K562 (cell line): Measurements from ENCODE around the gene P2RX1. TPM values are rescaled to one million over a fixed set of nuclear protein-coding genes. Genes with fewer than 3 reads are reported as not detected.
"Not testable (repeated sequence)": the region's sequence is repeated elsewhere in the genome, so short reads cannot be mapped to it uniquely, and the experiment has no call there.

Source experiments
- ATAC-seq: fragments of 200-7000 bp; cut with Tn5 transposase; 3 replicates; pipeline ENCODE4 v1.9.1; 2020; ENCODE audit warnings: moderate library complexity
- BruUV-seq: library from RNA; stranded (reverse); fragments of 400-500 nt; replicated peaks from 2 replicates; lab custom pipeline; 2021; lab: Mats Ljungman, UMichigan
- CTCF ChIA-PET: fragments of 300-600 bp; formaldehyde crosslinking; extraction: SDS; loops from one replicate; lab custom pipeline; 2021; ENCODE audit warnings: low intra/inter-chr PET ratio; lab: Yijun Ruan, JAX
- POLR2A ChIA-PET: fragments of 300-600, 350-650 bp; sonication (Branson Sonifier 250); formaldehyde crosslinking; extraction: SDS; loops from one replicate; lab custom pipeline; 2021; ENCODE audit warnings: antibody characterized with exemption, inconsistent platforms; lab: Yijun Ruan, JAX
- DNase-seq, 4 experiments: peaks; one replicate each; pipeline versions ENCODE4 v3.0.0 to v3.0.0-alpha.2; 2011 to 2018; ENCODE audit warnings: low spot score in 3 of 4, mixed read lengths in 3 of 4; ENCODE audit errors: extremely low read depth in 1 of 4
- FAIRE-seq: peaks from 2 replicates; lab custom pipeline; 2011; peaks lifted over from hg19 to GRCh38; lab: Jason Lieb, UNC
- H2AFZ ChIP-seq: 2 replicates; pipeline ENCODE4 v1.6.0; 2011; ENCODE audit warnings: low read depth, low read length, control low read depth, inconsistent platforms
- H3K27ac ChIP-seq: fragments of 200-600 bp; 3 replicates; pipeline ENCODE4 v1.8.0; 2011; ENCODE audit warnings: low read depth, mild to moderate bottlenecking, control low read depth, inconsistent platforms, low read length, moderate library complexity, mixed read lengths; ENCODE audit errors: extremely low read depth
- H3K27me3 ChIP-seq, 2 experiments: fragments of 300-600 bp in 1 of 2; 2 replicates in 1 of 2; 3 replicates in 1 of 2; pipeline versions ENCODE4 v1.6.0 to v1.8.0; 2011; ENCODE audit warnings: inconsistent platforms in 2 of 2, low read length in 2 of 2, mild to moderate bottlenecking in 1 of 2, mixed read lengths in 1 of 2, moderate library complexity in 1 of 2; ENCODE audit not compliant: control insufficient read depth in 2 of 2, insufficient read depth in 2 of 2
- H3K36me3 ChIP-seq: fragments of 300-600 bp; 3 replicates; pipeline ENCODE4 v1.8.0; 2011; ENCODE audit warnings: mild to moderate bottlenecking, low read length, inconsistent platforms; ENCODE audit not compliant: control insufficient read depth, insufficient read depth
- H3K4me1 ChIP-seq, 2 experiments: fragments of 200-600 bp in 1 of 2; replicated peaks in 1 of 2; 2 replicates in 1 of 2; 3 replicates in 1 of 2; pipeline versions ENCODE4 v1.5.1 to v1.8.0; 2011; ENCODE audit warnings: inconsistent platforms in 2 of 2, low read length in 2 of 2, mild to moderate bottlenecking in 1 of 2, mixed read lengths in 1 of 2, moderate library complexity in 1 of 2; ENCODE audit not compliant: control insufficient read depth in 2 of 2, insufficient read depth in 2 of 2
- H3K4me2 ChIP-seq: 2 replicates; pipeline ENCODE4 v1.6.1; 2011; ENCODE audit warnings: low read length, control low read depth, inconsistent platforms, mixed read lengths; ENCODE audit not compliant: insufficient read depth
- H3K4me3 ChIP-seq: fragments of 200-600 bp; sonication (generic), shearing (Covaris generic); 2 replicates; pipeline ENCODE4 v1.5.1; 2016; ENCODE audit warnings: control low read depth, inconsistent platforms
- H3K79me2 ChIP-seq: fragments of 200-600 bp; 3 replicates; pipeline ENCODE4 v1.8.0; 2011; ENCODE audit warnings: low read length, inconsistent platforms; ENCODE audit not compliant: control insufficient read depth, insufficient read depth
- H3K9ac ChIP-seq, 2 experiments: 2 replicates each; pipeline versions ENCODE4 v1.6.0 to v1.6.1; 2011; ENCODE audit warnings: low read depth in 2 of 2, low read length in 2 of 2, control low read depth in 1 of 2, inconsistent platforms in 1 of 2, mild to moderate bottlenecking in 1 of 2, mixed read lengths in 1 of 2; ENCODE audit not compliant: insufficient read depth in 1 of 2
- H3K9me1 ChIP-seq: one replicate; pipeline ENCODE4 v1.6.0; 2011; ENCODE audit warnings: inconsistent platforms, mild to moderate bottlenecking, low read length, moderate library complexity; ENCODE audit not compliant: control insufficient read depth, insufficient read depth
- H3K9me3 ChIP-seq: replicated peaks from 2 replicates; pipeline ENCODE4 v1.5.1; 2011; ENCODE audit warnings: low read depth, low read length, inconsistent platforms; ENCODE audit not compliant: control insufficient read depth, insufficient read depth
- H4K20me1 ChIP-seq: replicated peaks from 2 replicates; pipeline ENCODE4 v1.6.1; 2011; ENCODE audit warnings: low read length, inconsistent platforms, mixed read lengths; ENCODE audit not compliant: control insufficient read depth, insufficient read depth
- HDAC1 ChIP-seq, 2 experiments: fragments of 450-650 bp; IDR thresholded peaks; 2 replicates each; pipeline ENCODE4 v1.6.1; 2016 to 2017; ENCODE audit warnings: inconsistent platforms in 1 of 2, mild to moderate bottlenecking in 1 of 2, moderate library complexity in 1 of 2
- POLR2G ChIP-seq: fragments of 200-400 bp; formaldehyde crosslinking; IDR thresholded peaks from 2 replicates; pipeline ENCODE4 v1.6.1; 2017; ENCODE audit warnings: low read depth, mild to moderate bottlenecking, antibody characterized with exemption, low read length, moderate library complexity
- RBFOX2 ChIP-seq: fragments of 200-400 bp; formaldehyde crosslinking; IDR thresholded peaks from 2 replicates; pipeline ENCODE4 v1.6.1; 2017; ENCODE audit warnings: low read depth, mild to moderate bottlenecking, low read length, moderate library complexity
- RBM22 ChIP-seq: fragments of 200-400 bp; formaldehyde crosslinking; IDR thresholded peaks from 2 replicates; pipeline ENCODE4 v1.6.1; 2018; ENCODE audit warnings: low read length, low read depth; ENCODE audit not compliant: poor library complexity, severe bottlenecking
- TEAD1 ChIP-seq, 2 experiments: fragments of 450-650 bp in 1 of 2; sonication (generic) in 1 of 2; formaldehyde crosslinking; IDR thresholded peaks; 2 replicates each; pipeline versions ENCODE4 v1.4.0 to v1.8.0; 2020 to 2022; ENCODE audit warnings: mild to moderate bottlenecking in 2 of 2, missing genetic modification reagents in 1 of 2
- ZBTB33 ChIP-seq: sonication (generic); formaldehyde crosslinking; IDR thresholded peaks from 2 replicates; pipeline ENCODE4 v1.8.1; 2023; ENCODE audit warnings: mild to moderate bottlenecking, missing genetic modification reagents
- ZNF239 ChIP-seq: fragments of 250-450 bp; sonication (Bioruptor Pico); IDR thresholded peaks from 2 replicates; pipeline ENCODE4 v1.4.0; 2020; ENCODE audit warnings: mild to moderate bottlenecking
- WGBS: fragments of 100-300 bp; shearing (Covaris generic); methylation state at CpG from one replicate; pipeline ENCODE4 v1.1.6; 2016; ENCODE audit warnings: low coverage, mixed read lengths; ENCODE audit not compliant: insufficient coverage; ENCODE audit errors: missing lambda C conversion rate; 5-methylcytosine and 5-hydroxymethylcytosine counted together
- in situ Hi-C: fragments of 300-500 bp; cut with MboI; formaldehyde crosslinking; loops from 4 replicates; pipeline ENCODE4 v1.15.0; 2018; ENCODE audit warnings: inconsistent platforms, mixed read lengths
- intact Hi-C: fragments of 100-400 bp; cut with micrococcal nuclease; formaldehyde crosslinking; loops from 2 replicates; pipeline ENCODE4 v1.14.2; 2022
- polyA plus RNA-seq, 8 experiments: library from polyadenylated mRNA; depleted of rRNA in 4 of 8; stranded (reverse) in 5 of 8; unstranded in 3 of 8; fragments of >200 nt; fragmentation: Nextera tagmentation in 2 of 8; fragmentation: Illumina TruSeq in 1 of 8; extraction: Ambion mirVana in 2 of 8; extraction: Trizol in 1 of 8; gene quantifications; 2 replicates each; pipeline versions ENCODE4 v1.2.1 to v1.2.3, GENCODE V29; 2011 to 2014; ENCODE audit warnings: inconsistent platforms in 1 of 8, missing spikeins in 1 of 8
- total RNA-seq, 7 experiments: library from RNA; depleted of rRNA in 6 of 7; stranded (reverse); fragments of >200 nt in 6 of 7; fragmentation: Illumina TruSeq in 2 of 7; extraction: Trizol in 2 of 7; gene quantifications; 2 replicates each; pipeline versions ENCODE4 v1.2.1 to v1.2.3, GENCODE V29; 2011 to 2021; ENCODE audit warnings: low replicate concordance in 1 of 7
- TF ChIP-seq, protein P1 (sequence below): fragments of 450-650 bp; IDR thresholded peaks from 2 replicates; pipeline ENCODE4 v1.6.1; 2016

The P2RX1 gene
- total and polyA plus RNA-seq, 9 of the 15 experiments (the other 6 are each of a cell fraction or from before 2014, with no cell fraction given), result 0.27 to 20.3 (median 10.3) TPM

- Histone ChIP-seq H3K4me1 (peaks cover 2 to 35% of the 10 kb centered on the region in 2 experiments; a peak in 3 of 5 replicates), H3K36me3 (peaks cover 54% of the 10 kb centered on the region; the same call in 2 of the 3 replicates)
- H3K9me1 ChIP-seq, intact Hi-C loops, ATAC-seq, in situ Hi-C loops, DNase-seq, BruUV-seq, H3K79me2 ChIP-seq, H3K9me3 ChIP-seq, H3K4me3 ChIP-seq, H3K4me2 ChIP-seq, H3K27me3 ChIP-seq, H2AFZ ChIP-seq, H3K9ac ChIP-seq, H4K20me1 ChIP-seq, CTCF ChIA-PET, H3K27ac ChIP-seq, FAIRE-seq: not testable (repeated sequence)
- POLR2A ChIA-PET, result interaction anchor here (0.6 to 6.9 kb wide), 6 partner anchors 12 to 174 kb away, joined by 3 to 40 read pairs (median 3); no protein-coding TSS in a partner anchor
- 55% methylated on average over 2 of the region's 3 CpGs for WGBS
Measured at GRCh38 chr17:3948551-3948950, 32.3 kb upstream of the P2RX1 start.

DNA sequence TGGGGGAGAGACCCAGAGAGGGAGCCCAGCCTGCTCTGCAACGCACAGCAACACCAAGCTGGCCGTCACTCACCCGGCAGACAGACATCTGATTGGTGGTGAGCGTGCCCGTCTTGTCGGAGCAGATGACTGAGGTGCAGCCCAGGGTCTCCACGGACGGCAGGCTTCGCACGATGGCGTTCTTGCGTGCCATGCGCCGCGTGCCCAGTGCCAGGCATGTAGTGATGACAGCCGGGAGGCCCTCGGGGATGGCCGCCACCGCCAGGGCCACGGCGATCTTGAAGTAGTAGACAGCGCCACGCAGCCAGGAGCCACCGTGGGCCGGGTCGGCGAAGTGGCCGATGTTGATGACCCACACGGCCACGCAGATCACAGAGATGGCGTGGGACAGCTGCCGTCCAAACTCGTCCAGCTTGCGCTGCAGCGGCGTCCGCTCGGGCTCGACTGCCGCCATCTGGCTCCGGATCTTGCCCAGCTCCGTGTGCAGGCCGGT is 31.1 kb upstream of the P2RX1 start:
- no peak for FAIRE-seq
- Histone ChIP-seq H3K79me2 (no peaks in the 10 kb centered on the region), H2AFZ (no peak overlapping the region), H3K36me3 (peaks cover 64% of the 10 kb centered on the region; the same call in 2 of the 3 replicates), H4K20me1 (no peaks in the 10 kb centered on the region), H3K27ac (no peak overlapping the region), H3K9me3 (no peaks in the 10 kb centered on the region), H3K4me3 (no peak overlapping the region), H3K4me2 (no peak overlapping the region), H3K4me1 (peaks cover 2 to 36% of the 10 kb centered on the region in 2 experiments; a peak in 3 of 5 replicates), H3K27me3 (no peaks in the 10 kb centered on the region), H3K9ac (no peak overlapping the region), H3K9me1 (no peaks in the 10 kb centered on the region)
- no peak for ATAC-seq
- ChIA-PET POLR2A (interaction anchor here (6.9 kb wide), 1 partner anchor 13 kb away, joined by 40 read pairs; no protein-coding TSS in a partner anchor), CTCF (no interaction called here)
- in situ Hi-C loops, result no loop called here
- TF ChIP-seq HDAC1 (IDR thresholded peaks at IDR 0.05) (no peak), ZNF239 (CRISPR knock-in tag) (no peak), POLR2G (peak; percentile 75), TEAD1 (CRISPR knock-in tag; IDR thresholded peaks at IDR 0.05) (no peak), RBM22 (peak; percentile 80), RBFOX2 (peak; percentile 56), ZBTB33 (peak; percentile 44; the same call in 1 of the 2 replicates)
- TF ChIP-seq, protein P1, sequence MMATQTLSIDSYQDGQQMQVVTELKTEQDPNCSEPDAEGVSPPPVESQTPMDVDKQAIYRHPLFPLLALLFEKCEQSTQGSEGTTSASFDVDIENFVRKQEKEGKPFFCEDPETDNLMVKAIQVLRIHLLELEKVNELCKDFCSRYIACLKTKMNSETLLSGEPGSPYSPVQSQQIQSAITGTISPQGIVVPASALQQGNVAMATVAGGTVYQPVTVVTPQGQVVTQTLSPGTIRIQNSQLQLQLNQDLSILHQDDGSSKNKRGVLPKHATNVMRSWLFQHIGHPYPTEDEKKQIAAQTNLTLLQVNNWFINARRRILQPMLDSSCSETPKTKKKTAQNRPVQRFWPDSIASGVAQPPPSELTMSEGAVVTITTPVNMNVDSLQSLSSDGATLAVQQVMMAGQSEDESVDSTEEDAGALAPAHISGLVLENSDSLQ, result peak; percentile 56
- DNase-seq, result no peak
- intact Hi-C loops, result no loop called here
- 95% methylated on average over 8 of the region's 43 CpGs for WGBS
- BruUV-seq, result no TSS peak
